ENCODE data around the gene BCOR. TPM values are rescaled to one million over a fixed set of nuclear protein-coding genes. Genes with fewer than 3 reads are reported as not detected.
A peak's percentile ranks its signal among the peaks of the same experiment; 100 is the strongest.

BCOR gene
- total and polyA plus RNA-seq, 2 experiments from 2014 or later, result 30.0 to 90.5 TPM

GRCh38 chrX:40107291-40108161, 9.8 kb upstream of the BCOR start:
- Histone ChIP-seq H3K4me3 (peak overlapping the region; percentile 3), H3K27ac (peak overlapping the region; percentile 92), H3K9me3 (ENCODE audit: low read depth) (no peaks in the 10 kb centered on the region), H3K27me3 (no peaks in the 10 kb centered on the region), H3K36me3 (no peaks in the 10 kb centered on the region), H3K4me1 (ENCODE audit: low read depth) (peaks cover 38% of the 10 kb centered on the region)
- peak; percentile 27 to 73 for DNase-seq (ENCODE audit: low read depth in 1 of 2, low spot score in 1 of 2)
- TF ChIP-seq, protein P1, sequence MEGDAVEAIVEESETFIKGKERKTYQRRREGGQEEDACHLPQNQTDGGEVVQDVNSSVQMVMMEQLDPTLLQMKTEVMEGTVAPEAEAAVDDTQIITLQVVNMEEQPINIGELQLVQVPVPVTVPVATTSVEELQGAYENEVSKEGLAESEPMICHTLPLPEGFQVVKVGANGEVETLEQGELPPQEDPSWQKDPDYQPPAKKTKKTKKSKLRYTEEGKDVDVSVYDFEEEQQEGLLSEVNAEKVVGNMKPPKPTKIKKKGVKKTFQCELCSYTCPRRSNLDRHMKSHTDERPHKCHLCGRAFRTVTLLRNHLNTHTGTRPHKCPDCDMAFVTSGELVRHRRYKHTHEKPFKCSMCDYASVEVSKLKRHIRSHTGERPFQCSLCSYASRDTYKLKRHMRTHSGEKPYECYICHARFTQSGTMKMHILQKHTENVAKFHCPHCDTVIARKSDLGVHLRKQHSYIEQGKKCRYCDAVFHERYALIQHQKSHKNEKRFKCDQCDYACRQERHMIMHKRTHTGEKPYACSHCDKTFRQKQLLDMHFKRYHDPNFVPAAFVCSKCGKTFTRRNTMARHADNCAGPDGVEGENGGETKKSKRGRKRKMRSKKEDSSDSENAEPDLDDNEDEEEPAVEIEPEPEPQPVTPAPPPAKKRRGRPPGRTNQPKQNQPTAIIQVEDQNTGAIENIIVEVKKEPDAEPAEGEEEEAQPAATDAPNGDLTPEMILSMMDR (IDR thresholded peaks at IDR 0.05; ENCODE audit: low read depth, low read length), result no peak

GRCh38 chrX:40106676-40107290, 9.0 kb upstream of the BCOR start:
- peak overlapping the region; percentile 82 for H3K27ac ChIP-seq
- peak overlapping the region; percentile 41 for H3K4me3 ChIP-seq
- no peaks in the 10 kb centered on the region for H3K27me3 ChIP-seq

GRCh38 chrX:40105835-40106675, 8.3 kb upstream of the BCOR start:
- Histone ChIP-seq H3K27me3 (no peaks in the 10 kb centered on the region), H3K9me3 (ENCODE audit: low read depth) (no peaks in the 10 kb centered on the region), H3K27ac (peak overlapping the region; percentile 82), H3K4me1 (ENCODE audit: low read depth) (peaks cover 50% of the 10 kb centered on the region), H3K4me3 (peak overlapping the region; percentile 41), H3K36me3 (no peaks in the 10 kb centered on the region)
- peak; percentile 52 to 89 for DNase-seq (ENCODE audit: low read depth in 1 of 2, low spot score in 1 of 2)
- TF ChIP-seq, protein P1 (IDR thresholded peaks at IDR 0.05; ENCODE audit: low read depth, low read length), result no peak

More at GRCh38 chrX:40106676-40107290, 9.0 kb upstream of the BCOR start:
- Histone ChIP-seq H3K4me1 (ENCODE audit: low read depth) (peaks cover 44% of the 10 kb centered on the region), H3K36me3 (no peaks in the 10 kb centered on the region), H3K9me3 (ENCODE audit: low read depth) (no peaks in the 10 kb centered on the region)
- DNase-seq (ENCODE audit: low read depth in 1 of 2, low spot score in 1 of 2), result no peak
- TF ChIP-seq, protein P1 (IDR thresholded peaks at IDR 0.05; ENCODE audit: low read depth, low read length), result no peak

DNA sequence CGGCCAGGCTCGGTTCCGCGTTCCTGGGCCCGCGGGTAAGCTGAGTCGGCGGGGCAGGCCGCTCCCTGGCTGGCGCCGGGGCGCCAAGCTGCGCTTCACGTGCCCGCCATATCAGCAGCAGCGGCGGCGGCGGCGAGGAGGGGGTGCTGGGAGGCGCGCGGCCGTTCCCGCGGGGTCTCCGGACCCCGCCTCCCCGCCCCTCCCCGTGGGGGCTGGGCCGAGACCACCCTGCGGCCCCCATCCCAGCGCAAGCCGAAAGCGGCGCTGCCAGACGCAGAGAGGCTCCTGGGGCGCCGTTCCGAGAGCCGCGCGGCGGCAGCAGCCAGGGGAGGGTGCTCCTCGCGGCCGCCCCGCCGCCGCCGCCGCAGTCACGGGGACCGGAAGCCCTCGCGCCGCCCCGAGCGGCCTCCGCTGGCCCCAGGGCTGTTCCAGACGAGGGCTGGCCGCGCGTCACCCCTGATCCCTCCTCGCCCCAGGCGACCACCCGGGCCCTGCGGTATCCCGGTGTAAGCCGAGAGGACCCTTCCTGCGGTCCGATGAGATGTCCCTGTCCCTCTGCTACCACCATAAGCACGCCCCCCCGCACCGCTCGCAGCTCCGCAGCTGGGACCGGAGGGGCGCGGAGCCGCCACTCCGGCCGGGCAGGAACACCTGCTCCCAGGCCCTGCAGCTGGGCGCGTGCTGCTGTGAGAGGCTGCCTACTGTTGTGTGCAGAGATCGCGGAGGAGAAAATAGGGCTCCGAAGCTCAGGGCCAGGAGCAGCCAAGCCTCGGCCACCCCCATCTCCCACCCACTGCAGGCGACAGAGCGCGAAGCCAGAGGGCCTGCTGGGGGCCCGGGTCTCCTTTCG, 7.5 kb upstream of the BCOR start:
- Histone ChIP-seq H3K27me3 (no peaks in the 10 kb centered on the region), H3K9me3 (ENCODE audit: low read depth) (no peaks in the 10 kb centered on the region), H3K4me1 (ENCODE audit: low read depth) (peaks cover 53% of the 10 kb centered on the region), H3K4me3 (peak overlapping the region; percentile 41), H3K27ac (peak overlapping the region; percentile 82), H3K36me3 (no peaks in the 10 kb centered on the region)
- TF ChIP-seq, protein P1 (IDR thresholded peaks at IDR 0.05; ENCODE audit: low read depth, low read length), result no peak
- DNase-seq (ENCODE audit: low read depth in 1 of 2, low spot score in 1 of 2), result peak; percentile 28 to 71
